Vagina (tissue), 2 donors: ENCODE measurements around the gene ZNF428.

Experiments
- CTCF ChIP-seq, 3 experiments: fragments of 450-650 bp in 2 of 3; fragments of 200-600 bp in 1 of 3; sonication (generic) in 1 of 3; IDR thresholded peaks; one replicate each; pipeline ENCODE4 v1.5.1; 2017 to 2019; ENCODE audit warnings: antibody characterized with exemption in 3 of 3, mild to moderate bottlenecking in 2 of 3, moderate library complexity in 2 of 3
- POLR2A ChIP-seq, 2 donors: fragments of 450-650 bp; IDR thresholded peaks; one replicate each; pipeline ENCODE4 v1.6.1; 2017; ENCODE audit warnings: antibody characterized with exemption in 2 of 2, mild to moderate bottlenecking in 2 of 2, moderate library complexity in 2 of 2
- POLR2AphosphoS5 ChIP-seq, 2 donors: sonication (generic); formaldehyde crosslinking; IDR thresholded peaks; one replicate each; pipeline ENCODE4 v1.9.0; 2017; ENCODE audit warnings: antibody characterized with exemption in 2 of 2, mild to moderate bottlenecking in 2 of 2, low read depth in 1 of 2; ENCODE audit not compliant: insufficient read depth in 1 of 2

GRCh38 chr19:43664018-43664417 is 44.6 kb upstream of the ZNF428 start:
- TF ChIP-seq POLR2AphosphoS5 (IDR thresholded peaks at IDR 0.05; ENCODE audit: insufficient read depth in 1 of 2, low read depth in 1 of 2) (no peak), CTCF (IDR thresholded peaks at IDR 0.05) (no peak), POLR2A (IDR thresholded peaks at IDR 0.05) (no peak)
